ENCODE data around the gene BRD3OS.

GRCh38 chr9:133986061-133986460 lies 39.2 kb upstream of the BRD3OS start:
- TF ChIP-seq ZNF232 (CRISPR knock-in tag; IDR thresholded peaks at IDR 0.05) (no peak), CTCF (IDR thresholded peaks at IDR 0.05) (no peak), MXD4 (CRISPR knock-in tag; IDR thresholded peaks at IDR 0.05; ENCODE audit: borderline replicate concordance) (no peak), MAX (CRISPR knock-in tag; IDR thresholded peaks at IDR 0.05) (no peak), USF1 (CRISPR knock-in tag; IDR thresholded peaks at IDR 0.05) (no peak), NFYB (CRISPR knock-in tag; conservative IDR thresholded peaks at IDR 0.05; ENCODE audit: low read depth) (no peak), E2F4 (CRISPR knock-in tag; IDR thresholded peaks at IDR 0.05; ENCODE audit: borderline replicate concordance, low read depth) (no peak), TEAD4 (CRISPR knock-in tag; IDR thresholded peaks at IDR 0.05) (no peak), ATF2 (CRISPR knock-in tag; IDR thresholded peaks at IDR 0.05; ENCODE audit: borderline replicate concordance, low read depth) (no peak), RELA (CRISPR knock-in tag; IDR thresholded peaks at IDR 0.05; ENCODE audit: borderline replicate concordance) (no peak), FOXJ3 (CRISPR knock-in tag; IDR thresholded peaks at IDR 0.05; ENCODE audit: borderline replicate concordance) (no peak), ZSCAN18 (CRISPR knock-in tag; IDR thresholded peaks at IDR 0.05) (no peak), PRDM15 (CRISPR knock-in tag; IDR thresholded peaks at IDR 0.05) (no peak), GTF2I (CRISPR knock-in tag; conservative IDR thresholded peaks at IDR 0.05) (no peak)

Data from WTC11 (cell line).